Embryonic facial prominence (tissue), 1 donor: ENCODE results near the gene DCTN5.

ENCODE experiments used
- DNase-seq: peaks from one replicate; pipeline ENCODE4 v3.0.0-alpha.2; 2016; ENCODE audit errors: extremely low spot score

The DCTN5 gene

GRCh38 chr16:23663918-23664317 is 22.7 kb downstream of the DCTN5 start:
- no peak for DNase-seq

- DNase-seq, result no peak
Observed at GRCh38 chr16:23666571-23667354, 25.5 kb downstream of the DCTN5 start.

- DNase-seq, result no peak
Observed at GRCh38 chr16:23667355-23667659, 26.0 kb downstream of the DCTN5 start.

GRCh38 chr16:23668225-23668624 is 27.0 kb downstream of the DCTN5 start:
- no peak for DNase-seq

GRCh38 chr16:23668873-23669272 is 27.6 kb downstream of the DCTN5 start:
- DNase-seq, result no peak

- DNase-seq, result no peak
Observed at GRCh38 chr16:23670137-23670776, 29.0 kb downstream of the DCTN5 start.

- DNase-seq, result no peak
Observed at GRCh38 chr16:23673971-23674614, 32.8 kb downstream of the DCTN5 start.

- DNase-seq, result no peak
Observed at GRCh38 chr16:23676924-23677480, 35.7 kb downstream of the DCTN5 start.

- DNase-seq, result peak; percentile 64
Observed at GRCh38 chr16:23678430-23679273, 37.4 kb downstream of the DCTN5 start, which contains the start of gene PLK1. TSS of gene PLK1 (plus strand) at chr16:23678889. CDS start at chr16:23678933, 44 bp downstream.

GRCh38 chr16:23679274-23679985 is 38.2 kb downstream of the DCTN5 start:
- no peak for DNase-seq

- no peak for DNase-seq
Observed at GRCh38 chr16:23679986-23680336, 38.7 kb downstream of the DCTN5 start.

- DNase-seq, result no peak
Observed at GRCh38 chr16:23682181-23682580, 40.9 kb downstream of the DCTN5 start.

- DNase-seq, result no peak
Observed at GRCh38 chr16:23683487-23683886, 42.2 kb downstream of the DCTN5 start.

- no peak for DNase-seq
Observed at GRCh38 chr16:23687034-23687808, 46.0 kb downstream of the DCTN5 start.

- DNase-seq, result no peak
Observed at GRCh38 chr16:23689442-23690187, 48.3 kb downstream of the DCTN5 start.

GRCh38 chr16:23690771-23691482 is 49.7 kb downstream of the DCTN5 start:
- no peak for DNase-seq

- no peak for DNase-seq
Observed at GRCh38 chr16:23691483-23692189, 50.4 kb downstream of the DCTN5 start.

GRCh38 chr16:23692190-23692837 is 51.0 kb downstream of the DCTN5 start:
- DNase-seq, result no peak
